Measurements from ENCODE around the gene RASEF.

- no peak for TF ChIP-seq CTCF (IDR thresholded peaks at IDR 0.05; ENCODE audit: insufficient read depth, low read length, poor library complexity, severe bottlenecking)
- TF ChIP-seq EZH2phosphoT487 (conservative IDR thresholded peaks at IDR 0.05; ENCODE audit: low read length), result no peak
Observed at GRCh38 chr9:82997476-82998140, 65.3 kb downstream of the RASEF start.

Measured in SU-DHL-6 (cell line).